Mononuclear cell (primary cell): Measurements from ENCODE around the gene PEMT. TPM values are rescaled to one million over a fixed set of nuclear protein-coding genes. Genes with fewer than 3 reads are reported as not detected.
A peak's percentile ranks its signal among the peaks of the same experiment; 100 is the strongest.
"Not testable (repeated sequence)": the region's sequence is repeated elsewhere in the genome, so short reads cannot be mapped to it uniquely, and the experiment has no call there.

Experiments used
- H3K27me3 ChIP-seq: 2 replicates; pipeline ENCODE4 v1.6.0; 2011; ENCODE audit warnings: low read length, control low read depth; ENCODE audit not compliant: insufficient read depth
- H3K4me1 ChIP-seq: 2 replicates; pipeline ENCODE4 v1.5.1; 2011; ENCODE audit warnings: mild to moderate bottlenecking, low read length, control low read depth; ENCODE audit not compliant: insufficient read depth
- H3K4me3 ChIP-seq: 2 replicates; pipeline ENCODE4 v1.5.1; 2011; ENCODE audit warnings: mild to moderate bottlenecking, low read length, moderate library complexity
- H3K9me3 ChIP-seq: 2 replicates; pipeline ENCODE4 v1.5.1; 2011; ENCODE audit warnings: low read depth, mild to moderate bottlenecking, control low read depth, low read length
- total RNA-seq: library from RNA; depleted of rRNA; stranded (reverse); fragments of >200 nt; gene quantifications from one replicate; pipeline ENCODE4 v1.2.3, GENCODE V29; 2012

Gene PEMT
- total RNA-seq, 1 donor, result 13.9 TPM

DNA sequence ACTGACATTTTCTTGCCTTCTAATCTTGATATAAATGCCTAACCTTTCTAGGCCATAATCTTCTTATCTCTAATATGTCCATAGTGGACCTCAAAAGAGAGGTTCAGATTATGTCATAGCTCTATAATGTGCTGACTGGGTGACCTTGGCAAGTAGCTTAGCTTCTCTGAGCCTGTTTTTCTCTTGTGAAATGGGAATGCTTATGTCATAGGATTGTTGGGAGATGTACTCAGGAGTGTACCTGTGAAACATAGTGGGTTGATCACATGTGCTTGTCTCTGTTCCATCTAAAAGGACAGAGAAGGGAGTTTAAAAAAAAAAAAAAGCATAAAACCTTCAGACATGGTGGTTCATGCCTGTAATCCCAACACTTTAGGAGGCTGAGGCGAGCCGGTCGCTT, 112.3 kb downstream of the PEMT start:
- Histone ChIP-seq H3K4me3 (no peak overlapping the region), H3K4me1 (peaks cover 23% of the 10 kb centered on the region), H3K9me3 (no peaks in the 10 kb centered on the region), H3K27me3 (no peaks in the 10 kb centered on the region)

DNA sequence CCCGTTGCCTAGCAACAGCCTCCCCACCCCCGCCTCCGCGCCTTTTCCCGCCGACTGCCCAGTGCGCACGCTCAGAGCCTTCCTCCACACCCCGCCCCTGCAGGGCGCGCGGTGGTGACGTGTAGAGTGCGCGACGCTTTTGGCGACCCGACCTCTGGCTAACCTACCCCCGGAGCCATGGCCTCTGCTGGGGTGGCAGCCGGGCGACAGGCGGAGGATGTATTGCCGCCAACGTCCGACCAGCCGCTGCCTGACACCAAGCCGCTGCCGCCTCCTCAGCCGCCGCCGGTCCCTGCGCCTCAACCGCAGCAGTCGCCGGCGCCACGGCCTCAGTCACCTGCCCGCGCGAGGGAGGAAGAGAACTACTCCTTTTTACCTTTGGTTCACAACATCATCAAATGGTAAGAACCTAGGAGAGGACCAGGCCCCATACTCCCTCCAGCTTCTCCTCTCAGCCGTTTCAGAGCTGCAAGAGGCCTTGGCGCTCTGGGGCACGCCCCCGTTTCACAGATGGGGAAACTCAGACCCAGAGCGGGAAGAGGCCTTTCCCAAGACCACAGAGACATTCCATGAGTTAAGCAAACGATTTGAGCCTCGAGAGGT, 114.5 kb downstream of the PEMT start, which contains the start of gene MED9:
Gene MED9, plus strand, starts transcription at position 136 of the 603 bp plus-strand sequence. Its CDS starts 42 bp downstream, at position 178.
- Histone ChIP-seq H3K9me3 (no peaks in the 10 kb centered on the region), H3K4me3 (peak within 1 kb of the TSS; percentile 88), H3K4me1 (peaks cover 21% of the 10 kb centered on the region), H3K27me3 (no peaks in the 10 kb centered on the region)

DNA sequence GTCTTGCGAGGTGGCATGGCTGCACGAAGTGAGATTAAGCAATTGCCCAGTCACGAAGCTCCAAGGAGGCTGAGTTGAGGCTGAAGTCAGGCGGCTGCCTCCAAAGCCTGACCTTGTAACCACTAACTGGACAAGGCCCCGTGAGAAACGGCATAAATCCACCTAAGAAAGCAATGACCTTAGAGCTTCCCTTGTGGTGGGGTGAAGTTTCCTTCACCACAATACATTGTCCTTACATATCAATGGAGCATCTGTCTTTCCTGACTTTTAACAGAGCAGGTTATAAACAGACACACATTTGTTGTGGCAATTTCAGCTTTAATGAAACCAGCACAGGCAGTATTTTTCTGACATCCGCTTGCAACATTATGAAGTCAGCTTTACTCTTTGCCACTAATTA, 117.2 kb downstream of the PEMT start:
- H3K27me3 ChIP-seq, result no peaks in the 10 kb centered on the region
- no peaks in the 10 kb centered on the region for H3K9me3 ChIP-seq
- peaks cover 15% of the 10 kb centered on the region for H3K4me1 ChIP-seq
- H3K4me3 ChIP-seq, result no peak overlapping the region

DNA sequence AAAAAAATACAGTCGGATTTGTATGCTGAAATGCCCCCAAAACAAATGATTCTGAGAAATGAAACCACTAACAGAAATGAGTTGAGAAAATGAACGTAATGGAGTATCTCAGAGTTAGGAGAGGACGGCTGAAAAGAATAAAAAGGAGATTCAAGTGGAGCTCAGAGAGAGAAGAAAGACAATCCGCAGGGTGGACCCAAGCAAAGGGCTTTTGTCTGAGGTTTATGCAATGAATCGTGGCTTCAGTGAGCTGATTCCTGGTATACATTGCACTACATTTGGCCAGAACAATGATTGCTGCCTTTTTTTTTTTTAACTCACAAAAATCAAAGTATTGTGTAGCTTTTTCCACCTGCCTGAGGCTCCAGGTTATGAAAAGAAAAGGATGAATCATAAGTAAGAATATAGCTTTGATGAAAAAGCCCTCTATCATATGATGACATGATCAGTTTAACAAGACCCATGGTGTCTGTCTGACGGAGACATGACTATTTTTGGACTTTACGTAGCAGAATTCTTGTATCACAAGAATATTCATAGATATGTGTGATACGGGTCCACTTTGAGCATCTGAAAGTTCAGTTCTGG, 119.1 kb downstream of the PEMT start:
- Histone ChIP-seq H3K27me3 (no peaks in the 10 kb centered on the region), H3K9me3 (no peaks in the 10 kb centered on the region), H3K4me1 (peaks cover 5% of the 10 kb centered on the region), H3K4me3 (no peak overlapping the region)

DNA sequence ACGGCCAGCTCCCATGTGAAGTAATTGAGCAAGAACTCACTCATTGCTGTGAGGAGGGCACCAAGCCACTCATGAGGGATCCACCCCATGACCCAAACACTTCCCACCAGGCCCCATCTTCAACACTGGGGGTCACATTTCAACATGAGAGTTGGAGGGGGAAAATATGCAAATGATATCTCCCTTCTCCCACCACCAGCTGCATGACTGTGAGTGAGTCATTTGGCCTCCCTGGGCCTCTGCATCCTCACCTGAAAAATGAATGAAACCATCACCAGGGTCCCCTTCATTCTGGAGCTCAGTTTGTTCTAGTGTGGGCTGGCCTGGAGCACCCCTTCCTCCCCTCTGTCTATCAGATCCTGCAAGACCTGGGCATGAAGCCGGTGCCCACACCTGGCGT, 121.5 kb downstream of the PEMT start:
- Histone ChIP-seq H3K4me3 (no peak overlapping the region), H3K4me1 (no peaks in the 10 kb centered on the region), H3K27me3 (no peaks in the 10 kb centered on the region), H3K9me3 (no peaks in the 10 kb centered on the region)

DNA sequence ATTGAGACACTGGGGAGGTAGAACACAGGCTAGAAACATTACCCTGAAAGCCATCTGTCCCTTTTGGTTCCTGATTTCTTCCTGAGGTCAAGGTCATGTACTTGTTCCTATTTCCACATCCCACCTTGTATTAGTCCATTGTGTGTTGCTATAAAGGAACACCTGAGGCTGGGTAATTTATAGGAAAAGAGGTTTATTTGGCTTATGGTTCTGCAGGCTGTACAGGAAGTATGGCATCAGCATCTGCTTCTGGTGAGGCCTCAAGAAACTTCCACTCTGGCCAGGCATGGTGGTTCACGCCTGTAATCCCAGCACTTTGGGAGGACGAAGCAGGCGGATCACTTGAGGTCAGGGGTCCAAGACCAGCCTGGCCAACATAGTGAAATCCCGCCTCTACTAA, 122.2 kb downstream of the PEMT start:
- no peak overlapping the region for H3K4me3 ChIP-seq
- no peaks in the 10 kb centered on the region for H3K4me1 ChIP-seq
- no peaks in the 10 kb centered on the region for H3K27me3 ChIP-seq
- no peaks in the 10 kb centered on the region for H3K9me3 ChIP-seq

DNA sequence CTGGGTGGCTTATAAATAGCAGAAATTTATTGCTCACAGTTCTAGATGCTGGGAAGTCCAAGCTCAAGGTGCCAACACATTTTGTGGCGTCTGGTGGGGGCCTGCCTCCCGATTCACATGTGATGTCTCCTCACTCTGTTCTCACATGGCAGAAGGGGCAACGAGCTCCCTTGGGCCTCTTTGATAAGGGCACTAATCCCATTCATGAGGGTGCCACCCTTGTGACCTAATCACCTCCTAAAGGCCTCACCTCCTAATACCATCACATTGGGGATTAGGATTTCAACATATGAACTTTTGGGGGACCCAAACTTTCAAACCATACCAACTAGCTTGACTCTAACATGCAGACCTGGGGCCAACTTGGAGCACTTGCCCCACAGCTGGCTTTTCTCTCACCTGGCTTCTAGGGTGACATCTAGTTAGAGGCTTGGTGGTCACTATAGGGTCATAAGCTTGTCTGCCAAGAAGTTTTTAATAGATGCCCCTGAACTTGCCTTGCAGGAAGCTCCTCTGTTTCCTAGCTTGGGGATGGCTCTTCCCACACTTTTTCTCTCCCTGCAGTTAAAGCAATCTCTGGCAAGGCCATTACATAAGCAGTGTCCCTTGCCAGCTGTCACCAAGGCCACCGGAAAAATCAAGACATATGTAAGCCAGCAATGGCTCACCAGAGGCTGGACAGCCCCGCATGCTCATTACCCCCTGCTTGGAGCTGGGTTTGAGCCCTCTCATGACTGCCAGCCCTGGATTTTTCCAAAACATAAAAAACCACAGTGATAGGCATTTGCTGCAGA, 123.1 kb downstream of the PEMT start:
- H3K9me3 ChIP-seq, result no peaks in the 10 kb centered on the region
- no peak overlapping the region for H3K4me3 ChIP-seq
- no peaks in the 10 kb centered on the region for H3K27me3 ChIP-seq
- H3K4me1 ChIP-seq, result no peaks in the 10 kb centered on the region

DNA sequence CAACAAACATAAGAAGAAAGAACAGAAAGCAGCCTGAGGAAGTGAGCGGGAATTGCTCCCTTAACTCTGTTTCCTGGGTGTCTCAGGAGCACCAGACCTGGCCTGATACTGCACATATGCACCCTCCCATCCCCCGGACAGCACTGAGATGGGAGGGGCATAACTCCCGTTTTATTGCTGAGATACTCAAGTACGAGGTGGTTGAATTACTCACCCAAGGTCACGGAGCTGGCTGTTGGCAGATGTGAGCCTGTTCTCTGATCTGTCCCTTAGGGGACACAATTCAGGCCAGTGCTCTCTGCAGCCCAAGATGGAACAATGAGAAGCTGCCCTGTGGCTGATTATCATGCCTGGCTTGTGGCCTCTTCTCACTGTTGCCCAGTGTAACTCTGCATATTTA, 123.8 kb downstream of the PEMT start:
- Histone ChIP-seq H3K27me3 (no peaks in the 10 kb centered on the region), H3K4me3 (no peak overlapping the region), H3K4me1 (no peaks in the 10 kb centered on the region), H3K9me3 (no peaks in the 10 kb centered on the region)

DNA sequence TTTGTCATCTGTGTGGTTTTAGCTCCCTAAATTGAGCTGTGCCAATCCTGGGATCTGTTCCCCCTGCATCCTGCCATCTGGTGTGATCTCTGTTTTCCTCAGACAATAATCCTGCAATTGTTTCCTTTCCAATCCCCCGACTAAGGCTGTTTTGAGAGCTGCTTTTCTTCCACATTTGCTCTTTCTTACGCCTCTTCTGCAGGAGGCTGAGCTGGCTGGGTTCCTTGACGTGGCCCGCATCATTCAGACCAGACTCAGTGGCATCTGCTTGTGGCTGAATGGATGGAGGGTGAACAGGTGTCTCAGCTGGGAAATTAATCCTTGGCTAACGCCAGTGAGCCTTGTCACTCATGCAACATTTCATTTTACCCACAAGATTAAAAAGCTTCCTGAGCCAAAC, 124.5 kb downstream of the PEMT start:
- H3K4me1 ChIP-seq, result no peaks in the 10 kb centered on the region
- no peaks in the 10 kb centered on the region for H3K27me3 ChIP-seq
- H3K4me3 ChIP-seq, result no peak overlapping the region
- no peaks in the 10 kb centered on the region for H3K9me3 ChIP-seq

DNA sequence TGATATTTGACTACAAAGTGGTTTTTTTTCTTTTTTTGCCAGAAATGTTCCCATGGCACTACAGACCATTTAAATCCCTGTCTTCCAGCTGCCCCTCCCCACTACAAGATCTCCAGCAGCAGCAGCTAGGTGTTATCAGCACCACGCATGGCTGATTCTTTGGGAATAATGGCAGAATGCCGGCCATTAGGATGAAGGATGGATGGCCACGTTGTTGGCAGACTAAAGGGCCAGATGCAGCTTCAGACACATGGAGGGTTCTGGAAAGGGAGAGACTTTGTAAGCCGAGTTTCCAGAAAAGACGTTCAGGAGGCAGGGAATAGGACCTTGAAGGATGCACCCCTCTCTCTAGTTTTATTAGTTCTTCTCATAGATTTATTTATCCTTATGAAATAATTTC, 125.0 kb downstream of the PEMT start:
- Histone ChIP-seq H3K27me3 (no peaks in the 10 kb centered on the region), H3K4me1 (no peaks in the 10 kb centered on the region), H3K9me3 (no peaks in the 10 kb centered on the region)

DNA sequence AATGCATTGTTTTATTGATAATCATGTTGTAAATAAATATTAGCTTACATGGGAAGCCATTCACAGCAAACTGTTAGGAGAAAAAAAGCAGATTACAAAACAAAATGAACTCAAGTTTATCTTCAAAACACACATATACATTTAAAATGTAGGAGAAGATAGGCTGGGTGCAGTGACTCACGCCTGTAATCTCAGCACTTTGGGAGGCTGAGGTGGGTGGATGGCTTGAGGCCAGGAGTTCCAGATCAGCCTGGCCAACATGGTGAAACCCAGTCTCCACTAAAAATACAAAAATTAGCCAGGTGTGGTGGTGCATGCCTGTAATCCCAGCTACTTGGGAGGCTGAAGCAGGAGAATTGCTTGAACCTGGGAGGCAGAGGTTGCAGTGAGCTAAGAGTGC, 125.6 kb downstream of the PEMT start:
- not testable (repeated sequence) for H3K9me3 ChIP-seq, H3K4me1 ChIP-seq, H3K4me3 ChIP-seq, H3K27me3 ChIP-seq

More for the DNA sequence above, 125.0 kb downstream of the PEMT start:
- no peak overlapping the region for H3K4me3 ChIP-seq

DNA sequence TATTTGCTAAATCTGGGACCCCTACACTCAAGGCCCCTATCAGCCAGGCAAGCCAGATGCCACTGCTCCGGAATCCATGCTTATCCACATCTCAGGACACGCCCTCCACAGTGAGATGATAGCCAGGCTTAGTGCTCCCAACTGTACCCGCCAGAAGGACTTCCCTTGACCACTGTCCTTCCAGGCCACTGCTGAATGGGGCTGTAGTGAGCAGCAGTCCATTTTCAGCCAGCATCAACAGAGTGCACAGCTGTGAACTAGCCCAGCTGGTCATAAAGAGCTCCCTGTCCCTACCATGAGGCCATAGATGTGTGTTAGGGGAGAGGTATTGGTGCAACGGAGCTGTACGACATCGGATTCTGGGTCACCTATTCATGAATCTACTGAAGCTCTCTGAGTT, 127.7 kb downstream of the PEMT start:
- H3K4me1 ChIP-seq, result no peaks in the 10 kb centered on the region
- no peaks in the 10 kb centered on the region for H3K9me3 ChIP-seq
- no peak overlapping the region for H3K4me3 ChIP-seq
- no peaks in the 10 kb centered on the region for H3K27me3 ChIP-seq

DNA sequence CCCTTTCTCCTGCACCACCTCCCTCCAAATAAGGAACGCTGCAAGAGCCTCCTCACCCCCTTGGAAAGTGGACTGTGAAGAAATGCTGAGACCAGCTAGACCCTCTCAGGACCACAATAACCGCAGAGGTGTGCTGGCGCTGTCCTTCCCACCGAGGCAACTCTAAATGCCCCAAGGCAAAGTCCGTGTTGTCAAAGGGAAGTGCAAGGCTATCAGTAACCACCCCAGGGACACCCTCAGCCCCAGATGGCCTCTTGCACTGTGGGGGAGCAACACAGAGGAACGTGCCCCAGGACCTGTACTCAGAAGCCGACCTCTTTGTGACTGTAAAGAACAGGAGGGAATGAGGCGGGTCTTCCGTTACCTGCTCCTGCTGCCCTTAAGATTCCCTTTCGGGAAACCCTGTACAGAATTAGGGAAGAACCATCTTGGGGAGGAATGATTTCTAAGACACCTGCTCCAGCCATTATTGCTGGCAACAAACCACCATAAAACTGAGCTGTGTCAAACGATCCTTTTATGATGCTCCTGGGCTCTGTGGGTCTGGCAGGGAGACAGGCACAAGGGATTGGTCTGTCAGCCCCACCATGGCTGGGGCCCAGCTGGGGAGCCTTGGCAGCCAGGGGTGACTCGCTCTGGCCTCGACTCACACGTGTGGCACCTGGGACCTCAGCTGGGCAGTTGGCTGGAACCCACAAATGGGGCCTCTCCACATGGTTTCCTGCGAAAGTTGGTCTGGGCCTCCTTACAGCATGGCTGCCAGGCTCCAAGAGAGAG, 129.3 kb downstream of the PEMT start:
- Histone ChIP-seq H3K27me3 (no peaks in the 10 kb centered on the region), H3K4me1 (no peaks in the 10 kb centered on the region), H3K9me3 (no peaks in the 10 kb centered on the region), H3K4me3 (no peak overlapping the region)

DNA sequence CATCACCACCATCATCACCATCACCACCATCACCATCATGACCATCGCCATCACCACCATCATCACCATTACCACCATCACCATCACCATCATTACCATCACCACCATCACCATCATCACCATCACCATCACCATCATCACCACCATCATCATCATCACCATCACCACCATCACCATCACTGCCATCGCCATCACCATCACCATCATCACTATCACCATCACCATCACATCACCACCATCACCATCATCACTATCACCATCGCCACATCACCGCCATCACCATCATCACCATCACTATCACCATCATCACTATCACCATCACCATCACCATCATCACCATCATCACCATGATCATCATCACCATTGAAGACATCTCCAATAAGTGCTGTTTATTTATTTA, 131.5 kb downstream of the PEMT start:
- H3K27me3 ChIP-seq, result no peaks in the 10 kb centered on the region
- H3K9me3 ChIP-seq, result no peaks in the 10 kb centered on the region
- H3K4me3 ChIP-seq, result no peak overlapping the region
- H3K4me1 ChIP-seq, result no peaks in the 10 kb centered on the region

DNA sequence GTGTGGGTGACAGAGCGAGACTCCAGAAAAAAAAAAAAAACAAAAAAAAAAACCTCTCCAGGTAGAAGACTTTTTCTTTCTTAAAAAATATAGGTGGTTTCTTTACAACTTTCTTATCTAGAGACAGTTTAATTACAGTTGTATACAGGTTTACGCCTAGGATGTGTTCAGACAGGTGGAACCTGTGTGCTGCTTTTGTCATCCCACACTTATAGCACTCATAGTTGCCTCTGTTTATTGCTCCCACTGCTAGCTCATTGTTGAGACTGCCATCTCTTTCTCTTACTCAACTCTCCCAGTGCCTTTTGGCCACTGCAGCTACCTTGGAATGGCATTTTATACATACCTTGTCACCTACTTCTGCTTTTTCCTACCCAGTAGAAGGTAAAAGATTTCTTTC, 133.8 kb downstream of the PEMT start:
- no peaks in the 10 kb centered on the region for H3K4me1 ChIP-seq
- H3K27me3 ChIP-seq, result no peaks in the 10 kb centered on the region
- no peaks in the 10 kb centered on the region for H3K9me3 ChIP-seq
- H3K4me3 ChIP-seq, result no peak overlapping the region
